Left lung (tissue), 10 donors: ENCODE measurements around the gene IP6K3. TPM values are rescaled to one million over a fixed set of nuclear protein-coding genes. Genes with fewer than 3 reads are reported as not detected.

Experiments used
- ATAC-seq: fragments of 200-7000 bp; cut with Tn5 transposase; one replicate; pipeline ENCODE4 v1.9.1; 2020; ENCODE audit warnings: moderate library complexity
- DNase-seq, 4 donors: peaks; one replicate each; pipeline ENCODE4 v3.0.0-alpha.2; 2013 to 2020
- H3K27ac ChIP-seq, 2 donors: fragments of 200-600 bp; sonication (generic) in 1 of 2; one replicate each; pipeline versions ENCODE4 v1.5.0 to v1.8.0; 2020 to 2021
- H3K27me3 ChIP-seq, 2 donors: fragments of 200-600 bp; sonication (generic) in 1 of 2; one replicate each; pipeline versions ENCODE4 v1.5.0 to v1.8.0; 2020 to 2021
- H3K36me3 ChIP-seq, 2 donors: fragments of 200-600 bp; sonication (generic) in 1 of 2; one replicate each; pipeline versions ENCODE4 v1.5.0 to v1.8.0; 2020 to 2021
- H3K4me1 ChIP-seq, 2 donors: fragments of 200-600 bp; one replicate each; pipeline ENCODE4 v1.8.0; 2021
- H3K4me3 ChIP-seq, 2 donors: fragments of 200-600 bp; sonication (generic) in 1 of 2; one replicate each; pipeline versions ENCODE4 v1.5.0 to v1.8.0; 2020 to 2021; ENCODE audit warnings: mild to moderate bottlenecking in 1 of 2
- H3K9me3 ChIP-seq, 2 donors: fragments of 200-600 bp; sonication (generic) in 1 of 2; one replicate each; pipeline versions ENCODE4 v1.5.0 to v1.8.0; 2020 to 2021
- CTCF ChIP-seq, 2 donors: fragments of 200-600 bp; sonication (generic) in 1 of 2; IDR thresholded peaks; one replicate each; pipeline versions ENCODE4 v1.5.0 to v1.8.0; 2021; ENCODE audit warnings: antibody characterized with exemption in 2 of 2
- intact Hi-C, 2 donors: fragments of 100-400 bp; cut with DNase I; formaldehyde crosslinking; loops; one replicate each; pipeline versions ENCODE4 v1.11.2 to v1.14.2; 2022
- polyA plus RNA-seq, 6 donors: library from polyadenylated mRNA; unstranded; fragments of 120-200 nt; gene quantifications; one replicate each; pipeline ENCODE4 v1.2.1, GENCODE V29; 2013; ENCODE audit not compliant: insufficient read length in 6 of 6
- total RNA-seq, 2 donors: library from RNA; stranded (reverse); fragmentation: NEBNext Ultra II Directional; extraction: Animal tissue kit (Norgen Biotek cat#: 25700); gene quantifications; one replicate each; pipeline ENCODE4 v1.2.1, GENCODE V29; 2021
- donor health status: DM: no; HTN: yes; CAD: no.
- donor health status: DM: no; HTN: no; CAD: no.

The IP6K3 gene
- total and polyA plus RNA-seq, 8 donors: 0.87 to 5.4 (median 3.3) TPM

GRCh38 chr6:33747823-33748222 is 1.1 kb upstream of the IP6K3 start:
- Histone ChIP-seq H3K27ac (no peak overlapping the region), H3K9me3 (no peaks in the 10 kb centered on the region), H3K27me3 (no peaks in the 10 kb centered on the region), H3K4me3 (no peak overlapping the region), H3K36me3 (no peaks in the 10 kb centered on the region), H3K4me1 (peaks cover 7 to 12% of the 10 kb centered on the region in 2 donors)
- ATAC-seq (no peak), DNase-seq (no peak)
- TF ChIP-seq CTCF (IDR thresholded peaks at IDR 0.05): no peak
- intact Hi-C loops: no loop called here

DNA sequence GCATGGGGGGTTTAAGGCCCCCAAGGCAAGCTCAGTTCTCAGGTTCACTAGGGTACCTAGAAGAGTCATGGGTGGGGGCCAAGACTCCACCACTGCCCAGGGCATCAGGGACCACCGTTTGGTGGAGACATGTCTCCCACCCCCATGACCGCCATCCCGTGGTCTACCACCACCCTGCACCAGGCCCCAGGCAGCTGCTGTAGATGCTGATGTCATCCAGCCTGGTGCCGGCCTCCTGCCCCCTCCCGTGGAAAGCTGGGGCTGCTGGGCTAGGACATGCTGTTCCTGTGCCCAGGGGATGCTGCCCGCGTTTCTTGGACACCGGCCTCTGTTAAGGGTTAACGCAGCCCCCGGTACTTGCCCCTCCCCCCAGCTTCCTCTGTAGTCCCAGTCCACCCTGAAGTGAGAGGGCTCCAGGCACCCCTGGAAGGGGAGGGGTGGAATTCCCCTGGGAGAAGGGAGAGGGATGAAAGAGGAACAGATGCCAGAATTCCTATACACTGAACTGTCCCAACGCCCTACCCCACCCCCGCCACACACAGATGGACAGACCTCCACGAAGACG is 587 bp downstream of the IP6K3 start:
- Histone ChIP-seq H3K4me3 (peak overlapping the region in 1 of 2 donors; percentile 6), H3K36me3 (no peaks in the 10 kb centered on the region), H3K4me1 (peaks cover 7 to 12% of the 10 kb centered on the region in 2 donors), H3K27me3 (no peaks in the 10 kb centered on the region), H3K9me3 (no peaks in the 10 kb centered on the region), H3K27ac (no peak overlapping the region)
- intact Hi-C loops: no loop called here
- DNase-seq (peak in 1 of 4 donors; percentile 45), ATAC-seq (no peak)
- TF ChIP-seq CTCF (IDR thresholded peaks at IDR 0.05): no peak

- DNase-seq (peak in 1 of 4 donors; percentile 60), ATAC-seq (no peak)
- TF ChIP-seq CTCF (IDR thresholded peaks at IDR 0.05): no peak
- Histone ChIP-seq H3K4me1 (peaks cover 7 to 12% of the 10 kb centered on the region in 2 donors), H3K9me3 (no peaks in the 10 kb centered on the region), H3K36me3 (no peaks in the 10 kb centered on the region), H3K27me3 (no peaks in the 10 kb centered on the region), H3K27ac (no peak overlapping the region), H3K4me3 (peak overlapping the region in 1 of 2 donors; percentile 6)
- intact Hi-C loops: no loop called here
These were observed 1.2 kb downstream of the IP6K3 start for GRCh38 chr6:33745548-33745947.

- intact Hi-C loops: no loop called here
- no peak for TF ChIP-seq CTCF (IDR thresholded peaks at IDR 0.05)
- Histone ChIP-seq H3K27ac (no peak overlapping the region), H3K27me3 (no peaks in the 10 kb centered on the region), H3K36me3 (no peaks in the 10 kb centered on the region), H3K4me3 (peak overlapping the region in 1 of 2 donors; percentile 6), H3K9me3 (no peaks in the 10 kb centered on the region), H3K4me1 (peaks cover 7 to 16% of the 10 kb centered on the region in 2 donors)
- ATAC-seq: no peak
- no peak for DNase-seq
These were observed 1.7 kb downstream of the IP6K3 start for GRCh38 chr6:33744895-33745546.

GRCh38 chr6:33744001-33744848 is 2.5 kb downstream of the IP6K3 start:
- Histone ChIP-seq H3K4me1 (peaks cover 7 to 22% of the 10 kb centered on the region in 2 donors), H3K27ac (no peak overlapping the region), H3K27me3 (no peaks in the 10 kb centered on the region), H3K36me3 (no peaks in the 10 kb centered on the region), H3K9me3 (no peaks in the 10 kb centered on the region), H3K4me3 (no peak overlapping the region)
- intact Hi-C loops: no loop called here
- DNase-seq: peak; percentile 43 to 84 (median 68)
- peak; percentile 79 to 93 for TF ChIP-seq CTCF (IDR thresholded peaks at IDR 0.05)
- ATAC-seq: peak; percentile 88
